OCI-LY3 (cell line): ENCODE results near the gene SLC6A12.

Experiments used
- EZH2phosphoT487 ChIP-seq: fragments of 200-600 bp; shearing (Covaris generic); IDR thresholded peaks from 2 replicates; pipeline ENCODE4 v1.6.1; 2018; ENCODE audit warnings: antibody characterized with exemption, mixed run types, low read depth
- TF ChIP-seq, protein P1 (sequence below): fragments of 200-600, 300-600 bp; sonication (generic); IDR thresholded peaks from 2 replicates; pipeline ENCODE4 v1.5.1; 2014; ENCODE audit warnings: antibody characterized with exemption, low read length, low read depth

DNA sequence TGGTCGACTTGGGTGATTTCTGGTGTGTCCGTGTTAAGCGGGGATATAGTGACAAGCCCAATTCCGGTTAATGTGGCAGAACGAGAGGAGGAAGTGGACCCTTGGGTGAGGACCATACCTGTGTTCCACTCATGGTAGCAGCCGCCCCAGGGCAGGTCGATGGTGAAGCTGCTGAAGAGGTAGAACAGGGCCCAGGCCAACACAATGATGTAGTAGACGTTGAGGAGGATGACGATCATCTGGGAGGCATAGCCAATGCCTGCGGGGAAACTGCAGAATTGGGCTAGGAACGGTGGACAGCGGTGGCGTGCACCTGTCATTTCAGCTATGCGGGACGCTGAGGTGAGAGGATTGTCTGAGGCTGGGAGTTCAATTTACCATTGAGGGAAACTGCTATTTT, 28.5 kb upstream of the SLC6A12 start:
- TF ChIP-seq, protein P1, sequence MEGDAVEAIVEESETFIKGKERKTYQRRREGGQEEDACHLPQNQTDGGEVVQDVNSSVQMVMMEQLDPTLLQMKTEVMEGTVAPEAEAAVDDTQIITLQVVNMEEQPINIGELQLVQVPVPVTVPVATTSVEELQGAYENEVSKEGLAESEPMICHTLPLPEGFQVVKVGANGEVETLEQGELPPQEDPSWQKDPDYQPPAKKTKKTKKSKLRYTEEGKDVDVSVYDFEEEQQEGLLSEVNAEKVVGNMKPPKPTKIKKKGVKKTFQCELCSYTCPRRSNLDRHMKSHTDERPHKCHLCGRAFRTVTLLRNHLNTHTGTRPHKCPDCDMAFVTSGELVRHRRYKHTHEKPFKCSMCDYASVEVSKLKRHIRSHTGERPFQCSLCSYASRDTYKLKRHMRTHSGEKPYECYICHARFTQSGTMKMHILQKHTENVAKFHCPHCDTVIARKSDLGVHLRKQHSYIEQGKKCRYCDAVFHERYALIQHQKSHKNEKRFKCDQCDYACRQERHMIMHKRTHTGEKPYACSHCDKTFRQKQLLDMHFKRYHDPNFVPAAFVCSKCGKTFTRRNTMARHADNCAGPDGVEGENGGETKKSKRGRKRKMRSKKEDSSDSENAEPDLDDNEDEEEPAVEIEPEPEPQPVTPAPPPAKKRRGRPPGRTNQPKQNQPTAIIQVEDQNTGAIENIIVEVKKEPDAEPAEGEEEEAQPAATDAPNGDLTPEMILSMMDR, result no peak
- TF ChIP-seq EZH2phosphoT487, result no peak
